Stimulated activated CD4-positive, alpha-beta T cell treated with anti-CD3 and anti-CD28 coated beads, TNF-alpha, amount 100 ng/mL, for 24 hours (primary cell): Measurements from ENCODE around the gene SLC39A11.
A peak's percentile ranks its signal among the peaks of the same experiment; 100 is the strongest.
"Not testable (repeated sequence)": the region's sequence is repeated elsewhere in the genome, so short reads cannot be mapped to it uniquely, and the experiment has no call there.

Source experiments
- DNase-seq, 3 experiments: peaks; one replicate each; pipeline ENCODE4 v3.0.0-alpha.2; 2020; ENCODE audit warnings: low read depth in 3 of 3

Gene SLC39A11

GRCh38 chr17:73011016-73011486 lies 81.4 kb downstream of the SLC39A11 start:
- no peak for DNase-seq

- no peak for DNase-seq
These were observed 82.1 kb downstream of the SLC39A11 start for GRCh38 chr17:73010414-73010813.

GRCh38 chr17:73007407-73007806 lies 85.1 kb downstream of the SLC39A11 start:
- no peak for DNase-seq

- DNase-seq, result no peak
These were observed 87.1 kb downstream of the SLC39A11 start for GRCh38 chr17:73005360-73005759.

- no peak for DNase-seq
These were observed 89.0 kb downstream of the SLC39A11 start for GRCh38 chr17:73003487-73003886.

GRCh38 chr17:73000832-73001231 lies 91.7 kb downstream of the SLC39A11 start:
- no peak for DNase-seq

GRCh38 chr17:72999474-72999873 lies 93.0 kb downstream of the SLC39A11 start:
- DNase-seq, result not testable (repeated sequence)

GRCh38 chr17:72998343-72998742 lies 94.1 kb downstream of the SLC39A11 start:
- no peak for DNase-seq

- no peak for DNase-seq
These were observed 94.9 kb downstream of the SLC39A11 start for GRCh38 chr17:72997559-72997958.

GRCh38 chr17:72996791-72997190 lies 95.7 kb downstream of the SLC39A11 start:
- no peak for DNase-seq

- DNase-seq, result no peak
These were observed 97.4 kb downstream of the SLC39A11 start for GRCh38 chr17:72995008-72995656.

- DNase-seq, result peak in 1 of 3 experiments; percentile 8
These were observed 99.6 kb downstream of the SLC39A11 start for GRCh38 chr17:72992783-72993467.

- DNase-seq, result no peak
These were observed 100.8 kb downstream of the SLC39A11 start for GRCh38 chr17:72991651-72992050.

GRCh38 chr17:72989074-72989610 lies 103.3 kb downstream of the SLC39A11 start:
- no peak for DNase-seq

GRCh38 chr17:72988451-72988850 lies 104.0 kb downstream of the SLC39A11 start:
- DNase-seq, result no peak

- DNase-seq, result no peak
These were observed 105.3 kb downstream of the SLC39A11 start for GRCh38 chr17:72987166-72987565.

GRCh38 chr17:72985882-72986720 lies 106.4 kb downstream of the SLC39A11 start:
- peak; percentile 27 to 30 (median 29) for DNase-seq

GRCh38 chr17:72984926-72985325 lies 107.6 kb downstream of the SLC39A11 start:
- DNase-seq, result no peak

GRCh38 chr17:72984145-72984925 lies 108.2 kb downstream of the SLC39A11 start:
- DNase-seq, result no peak

GRCh38 chr17:72982680-72983079 lies 109.8 kb downstream of the SLC39A11 start:
- DNase-seq, result no peak

- DNase-seq, result no peak
These were observed 113.8 kb downstream of the SLC39A11 start for GRCh38 chr17:72978593-72979218.
